Naive B cell (primary cell): ENCODE data around the gene GARNL3. TPM values are rescaled to one million over a fixed set of nuclear protein-coding genes. Genes with fewer than 3 reads are reported as not detected.

Source experiments
- ATAC-seq, 2 donors: fragments of 150-1000 bp; cut with Tn5 transposase; 2 replicates each; pipeline ENCODE4 v1.10.0; 2021; ENCODE audit warnings: low read depth in 2 of 2, mild to moderate bottlenecking in 2 of 2, moderate library complexity in 2 of 2
- DNase-seq: peaks from one replicate; pipeline ENCODE4 v3.0.0; 2022
- H3K27ac Mint-ChIP-seq, 6 donors: one replicate each; pipeline ENCODE4 v1.8.0; 2020 to 2022; ENCODE audit warnings: mild to moderate bottlenecking in 6 of 6, mixed read lengths in 6 of 6, moderate library complexity in 5 of 6, inconsistent platforms in 2 of 6
- H3K27me3 Mint-ChIP-seq, 3 donors: one replicate each; pipeline ENCODE4 v1.8.0; 2021 to 2022; ENCODE audit warnings: mixed read lengths in 3 of 3, mild to moderate bottlenecking in 1 of 3
- H3K36me3 Mint-ChIP-seq, 2 donors: one replicate each; pipeline ENCODE4 v1.8.0; 2020 to 2022; ENCODE audit warnings: mixed read lengths in 2 of 2, inconsistent platforms in 1 of 2, mild to moderate bottlenecking in 1 of 2
- H3K4me1 Mint-ChIP-seq, 3 donors: one replicate each; pipeline ENCODE4 v1.8.0; 2020 to 2022; ENCODE audit warnings: mixed read lengths in 3 of 3, inconsistent platforms in 1 of 3, mild to moderate bottlenecking in 1 of 3, moderate library complexity in 1 of 3
- H3K4me3 Mint-ChIP-seq, 8 donors: one replicate each; pipeline ENCODE4 v1.8.0; 2020 to 2022; ENCODE audit warnings: mild to moderate bottlenecking in 8 of 8, mixed read lengths in 8 of 8, moderate library complexity in 8 of 8, inconsistent platforms in 2 of 8
- H3K9me3 Mint-ChIP-seq, 7 donors: one replicate each; pipeline ENCODE4 v1.8.0; 2020 to 2022; ENCODE audit warnings: mixed read lengths in 7 of 7, mild to moderate bottlenecking in 5 of 7, inconsistent platforms in 2 of 7, moderate library complexity in 1 of 7
- polyA plus RNA-seq, 6 donors: library from polyadenylated mRNA; unstranded; fragments of 300-500 nt; fragmentation: Illumina TruSeq; gene quantifications; one replicate each; pipeline ENCODE4 v1.2.3, GENCODE V29; 2021; ENCODE audit warnings: low read depth in 6 of 6

The GARNL3 gene
- polyA plus RNA-seq, 6 donors from 2014 or later = 0.71 to 3.1 (median 1.1) TPM; not detected in 2

DNA sequence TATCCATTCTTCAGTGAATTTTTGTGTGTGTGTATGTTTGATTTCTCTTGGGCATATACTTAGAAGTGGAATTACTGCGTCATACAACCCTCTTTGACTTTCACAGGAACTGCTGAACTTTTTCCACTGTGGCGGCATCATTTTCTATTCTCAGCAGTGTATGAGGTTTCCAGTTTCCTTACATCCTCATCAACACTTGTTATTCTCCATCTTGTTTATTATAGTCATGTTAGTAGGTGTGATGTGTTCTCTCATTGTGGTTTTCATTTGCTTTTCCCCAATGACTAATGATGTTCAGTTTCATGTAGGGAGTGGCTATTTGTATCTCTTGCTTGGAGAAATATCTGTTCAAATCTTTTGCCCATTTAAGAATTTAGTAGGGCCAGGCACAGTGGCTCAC lies 162.2 kb downstream of the GARNL3 start:
- Mint-ChIP-seq H3K36me3 (peaks cover 0 to 13% of the 10 kb centered on the region in 2 donors), H3K4me1 (peaks cover 30 to 46% (median 39%) of the 10 kb centered on the region in 3 donors), H3K27me3 (no peaks in the 10 kb centered on the region), H3K9me3 (no peaks in the 10 kb centered on the region), H3K4me3 (peak overlapping the region in 5 of 8 donors; percentile 37 to 100 (median 94)), H3K27ac (peak overlapping the region in 1 of 6 donors; percentile 84)
- no peak for ATAC-seq
- DNase-seq = no peak

DNA sequence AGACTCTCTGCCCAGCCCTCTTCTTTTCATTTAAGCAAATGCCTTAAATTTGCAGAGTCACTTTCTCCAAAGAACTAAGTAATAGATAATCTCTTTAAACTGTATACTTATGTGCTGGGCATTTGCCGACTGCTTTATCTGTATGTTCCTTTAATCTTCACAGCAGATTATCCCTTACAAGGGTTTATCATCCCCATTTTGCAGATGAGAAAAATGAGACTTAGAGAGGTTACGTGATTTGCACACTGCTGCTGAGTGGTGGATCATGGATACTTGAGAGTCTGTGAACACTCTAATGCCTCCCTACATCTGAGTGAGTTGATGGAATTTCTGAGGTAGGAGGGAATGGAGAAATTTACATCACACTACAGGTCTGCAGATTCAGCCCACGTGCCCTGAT lies 163.8 kb downstream of the GARNL3 start:
- no peak for DNase-seq
- Mint-ChIP-seq H3K9me3 (no peaks in the 10 kb centered on the region), H3K27me3 (no peaks in the 10 kb centered on the region), H3K4me1 (peaks cover 27 to 32% (median 31%) of the 10 kb centered on the region in 3 donors), H3K36me3 (peaks cover 2 to 13% of the 10 kb centered on the region in 2 donors), H3K4me3 (peak overlapping the region in 2 of 8 donors; percentile 56 to 77), H3K27ac (no peak overlapping the region)
- no peak for ATAC-seq

DNA sequence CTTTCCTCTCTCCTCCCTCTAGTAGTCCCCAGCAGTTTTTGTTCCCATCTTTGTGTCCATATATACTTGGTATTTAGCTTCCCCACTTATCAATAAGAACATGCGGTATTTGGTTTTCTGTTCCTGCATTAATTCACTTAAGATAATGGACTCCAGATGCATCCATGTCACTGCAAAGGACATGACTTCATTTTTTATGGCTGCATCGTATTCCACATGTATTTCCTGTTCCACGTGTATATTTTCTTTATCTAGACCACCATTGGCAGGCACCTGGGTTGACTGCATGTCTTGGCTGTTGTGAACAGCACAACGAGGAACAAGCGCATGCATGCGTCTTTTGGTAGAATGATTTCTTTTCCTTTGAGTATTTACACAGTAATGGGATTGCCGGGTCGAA lies 165.8 kb downstream of the GARNL3 start:
- H3K9me3 Mint-ChIP-seq = no peaks in the 10 kb centered on the region
- H3K27ac Mint-ChIP-seq = no peak overlapping the region
- H3K4me3 Mint-ChIP-seq = no peak overlapping the region
- ATAC-seq = no peak
- H3K36me3 Mint-ChIP-seq = peaks cover 15 to 22% of the 10 kb centered on the region in 2 donors
- no peaks in the 10 kb centered on the region for H3K27me3 Mint-ChIP-seq
- H3K4me1 Mint-ChIP-seq = peaks cover 15 to 22% (median 17%) of the 10 kb centered on the region in 3 donors
- no peak for DNase-seq

DNA sequence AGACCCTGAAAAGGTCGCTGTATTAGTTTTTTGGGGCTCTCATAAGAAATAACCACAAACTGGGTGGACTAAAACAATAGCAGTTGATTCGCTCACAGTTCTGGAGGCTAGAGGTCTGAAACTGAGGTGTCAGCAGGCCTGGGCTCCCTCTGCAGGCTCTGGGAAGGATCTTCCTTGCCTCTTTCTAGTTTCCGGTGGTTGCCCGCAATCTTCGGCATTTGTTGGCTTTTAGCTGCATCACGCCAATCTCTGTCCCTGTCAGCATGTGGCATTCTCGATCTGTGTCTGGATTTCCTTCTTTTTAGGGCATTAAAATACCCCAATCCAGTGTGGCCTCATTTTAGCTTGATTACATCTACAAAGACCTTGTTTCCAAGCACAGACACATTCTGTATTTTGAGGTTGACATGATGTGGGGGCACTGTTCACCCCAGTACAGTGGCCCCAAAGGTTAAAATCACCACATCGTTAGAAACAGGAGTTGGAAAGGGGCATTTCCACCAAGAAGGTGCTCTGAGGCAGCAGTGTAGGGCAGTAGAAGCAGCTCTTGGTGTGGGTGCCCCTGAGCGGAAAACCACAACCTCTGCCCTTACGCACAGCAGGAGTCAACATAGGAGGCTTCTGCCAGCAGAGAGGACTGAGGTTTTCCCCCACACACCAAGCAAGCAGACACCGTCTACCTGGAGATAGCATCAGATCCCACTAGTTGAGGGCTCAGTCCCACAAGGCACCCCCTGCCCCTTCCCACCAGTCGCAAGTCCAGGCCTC lies 173.1 kb downstream of the GARNL3 start:
- Mint-ChIP-seq H3K27ac (no peak overlapping the region), H3K27me3 (no peaks in the 10 kb centered on the region)
- no peak for ATAC-seq

DNA sequence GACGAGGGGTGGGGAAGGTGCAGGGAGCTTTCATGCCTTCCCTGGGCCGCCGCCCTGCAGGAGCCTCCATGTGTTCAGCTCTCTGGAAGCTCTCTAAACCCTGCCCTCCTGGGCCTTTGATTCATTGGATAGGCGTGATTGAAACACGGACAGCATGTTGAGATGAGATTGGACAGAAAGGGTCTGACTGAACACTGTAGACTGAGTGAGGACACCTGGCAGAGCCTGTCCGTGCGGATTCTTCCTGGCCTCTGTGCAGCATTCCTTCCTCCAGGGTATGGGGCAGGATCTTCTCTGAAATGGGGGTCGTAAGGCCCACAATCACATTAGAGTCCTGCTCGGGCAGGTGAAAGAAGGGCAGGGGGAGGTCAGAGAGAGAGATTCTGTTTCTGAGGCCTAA lies 173.8 kb downstream of the GARNL3 start:
- Mint-ChIP-seq H3K27me3 (no peaks in the 10 kb centered on the region), H3K4me1 (peaks cover 0 to 10% (median 6%) of the 10 kb centered on the region in 3 donors), H3K36me3 (peaks cover 26 to 51% of the 10 kb centered on the region in 2 donors), H3K9me3 (no peaks in the 10 kb centered on the region), H3K27ac (no peak overlapping the region), H3K4me3 (no peak overlapping the region)
- ATAC-seq = no peak
- no peak for DNase-seq

More for the DNA sequence above, 173.1 kb downstream of the GARNL3 start:
- Mint-ChIP-seq H3K4me1 (peaks cover 0 to 15% (median 6%) of the 10 kb centered on the region in 3 donors), H3K4me3 (no peak overlapping the region), H3K9me3 (no peaks in the 10 kb centered on the region), H3K36me3 (peaks cover 26 to 54% of the 10 kb centered on the region in 2 donors)
- no peak for DNase-seq

Other genes starting within 250 kb of the GARNL3 start
- gene ANGPTL2, start 142.1 kb upstream of the GARNL3 start, polyA plus RNA-seq = not detected
- 10 to 100 TPM in 1 of 6 donors, 1 to 10 TPM in 5; 6.0 to 14.3 (median 8.5) TPM for gene SLC2A8, start 132.4 kb downstream of the GARNL3 start, polyA plus RNA-seq
- 1 to 10 TPM in 5 of 6 donors, not detected in 1; 5.8 to 8.8 (median 6.2) TPM for gene ZNF79, start 159.6 kb downstream of the GARNL3 start, polyA plus RNA-seq
- gene RPL12, start 186.6 kb downstream of the GARNL3 start, polyA plus RNA-seq = 1,000 to 10,000 TPM; 1,582 to 1,976 (median 1,881) TPM
- gene LRSAM1, start 186.7 kb downstream of the GARNL3 start, polyA plus RNA-seq = 1 to 10 TPM; 4.9 to 9.2 (median 7.0) TPM